Naive thymus-derived CD4-positive, alpha-beta T cell (primary cell): ENCODE results near the gene KCNH4. TPM values are rescaled to one million over a fixed set of nuclear protein-coding genes. Genes with fewer than 3 reads are reported as not detected.

Experiments used
- ATAC-seq: fragments of 150-1000 bp; cut with Tn5 transposase; 2 replicates; pipeline ENCODE4 v1.10.0; 2021; ENCODE audit warnings: mild to moderate bottlenecking, moderate library complexity
- CTCF ChIA-PET: fragments of 350-600 bp; sonication (Branson Sonifier 250); formaldehyde crosslinking; loops from one replicate; lab custom pipeline; 2021; ENCODE audit warnings: antibody characterized with exemption; lab: Charles Lee
- POLR2A ChIA-PET: fragments of 350-600 bp; sonication (Branson Sonifier 250); formaldehyde crosslinking; loops from one replicate; lab custom pipeline; 2021; ENCODE audit warnings: antibody characterized with exemption, inconsistent platforms; lab: Charles Lee
- DNase-seq, 9 donors: peaks; one replicate each; pipeline versions ENCODE4 v3.0.0 to v3.0.0-alpha.2; 2020 to 2022; ENCODE audit warnings: mixed read lengths in 1 of 9
- H3K27ac ChIP-seq: one replicate; pipeline ENCODE4 v1.7.0; 2013; ENCODE audit warnings: mild to moderate bottlenecking, low read depth, low read length, moderate library complexity
- H3K27me3 ChIP-seq, 2 donors: one replicate each; pipeline ENCODE4 v1.7.0; 2013; ENCODE audit warnings: low read length in 2 of 2, mild to moderate bottlenecking in 2 of 2, moderate library complexity in 2 of 2; ENCODE audit not compliant: control insufficient read depth in 2 of 2, insufficient read depth in 2 of 2
- H3K36me3 ChIP-seq, 3 experiments: 1 replicate in 2 of 3; 2 replicates in 1 of 3; pipeline ENCODE4 v1.7.0; 2013; ENCODE audit warnings: low read length in 3 of 3, mild to moderate bottlenecking in 3 of 3, moderate library complexity in 1 of 3; ENCODE audit not compliant: insufficient read depth in 3 of 3, control insufficient read depth in 2 of 3
- H3K4me1 ChIP-seq, 2 donors: one replicate each; pipeline ENCODE4 v1.7.0; 2013; ENCODE audit warnings: low read length in 2 of 2, mild to moderate bottlenecking in 2 of 2, moderate library complexity in 1 of 2; ENCODE audit not compliant: control insufficient read depth in 2 of 2, insufficient read depth in 2 of 2
- H3K4me3 ChIP-seq: 2 replicates; pipeline ENCODE4 v1.7.0; 2013; ENCODE audit warnings: mild to moderate bottlenecking, low read length
- H3K9me3 ChIP-seq, 3 experiments: 1 replicate in 2 of 3; 2 replicates in 1 of 3; pipeline ENCODE4 v1.7.0; 2013; ENCODE audit warnings: low read length in 3 of 3; ENCODE audit not compliant: control insufficient read depth in 2 of 3
- H3K27ac Mint-ChIP-seq, 9 donors: one replicate each; pipeline ENCODE4 v1.8.0; 2020 to 2022; ENCODE audit warnings: mixed read lengths in 9 of 9, mild to moderate bottlenecking in 8 of 9, moderate library complexity in 5 of 9, inconsistent platforms in 2 of 9
- H3K27me3 Mint-ChIP-seq, 5 donors: one replicate each; pipeline ENCODE4 v1.8.0; 2021 to 2022; ENCODE audit warnings: mixed read lengths in 5 of 5, mild to moderate bottlenecking in 1 of 5
- H3K36me3 Mint-ChIP-seq, 5 donors: one replicate each; pipeline ENCODE4 v1.8.0; 2020 to 2022; ENCODE audit warnings: mixed read lengths in 5 of 5, mild to moderate bottlenecking in 3 of 5, inconsistent platforms in 1 of 5
- H3K4me1 Mint-ChIP-seq, 7 donors: one replicate each; pipeline ENCODE4 v1.8.0; 2020 to 2022; ENCODE audit warnings: mixed read lengths in 7 of 7, mild to moderate bottlenecking in 3 of 7, inconsistent platforms in 1 of 7
- H3K4me3 Mint-ChIP-seq, 10 donors: one replicate each; pipeline ENCODE4 v1.8.0; 2020 to 2022; ENCODE audit warnings: mild to moderate bottlenecking in 10 of 10, mixed read lengths in 10 of 10, moderate library complexity in 6 of 10, inconsistent platforms in 2 of 10
- H3K9me3 Mint-ChIP-seq, 11 donors: one replicate each; pipeline ENCODE4 v1.8.0; 2020 to 2022; ENCODE audit warnings: mixed read lengths in 11 of 11, mild to moderate bottlenecking in 4 of 11, inconsistent platforms in 1 of 11, moderate library complexity in 1 of 11
- intact Hi-C, 2 donors: fragments of 100-400 bp; cut with micrococcal nuclease; formaldehyde crosslinking; loops; one replicate each; pipeline ENCODE4 v1.15.1; 2023
- polyA plus RNA-seq, 2 donors: library from polyadenylated mRNA; unstranded; fragments of 300-500 nt; fragmentation: Illumina TruSeq; gene quantifications; one replicate each; pipeline ENCODE4 v1.2.3, GENCODE V29; 2021
- total RNA-seq, 6 experiments: library from RNA in 5 of 6; stranded (reverse) in 5 of 6; gene quantifications; 1 replicate in 5 of 6; 2 replicates in 1 of 6; pipeline ENCODE4 v1.2.3 and lab custom pipeline; 2021 to 2026

KCNH4 gene
- total and polyA plus RNA-seq, 7 experiments from 2014 or later = 0.07 to 0.24 (median 0.14) TPM; not detected in 3

DNA sequence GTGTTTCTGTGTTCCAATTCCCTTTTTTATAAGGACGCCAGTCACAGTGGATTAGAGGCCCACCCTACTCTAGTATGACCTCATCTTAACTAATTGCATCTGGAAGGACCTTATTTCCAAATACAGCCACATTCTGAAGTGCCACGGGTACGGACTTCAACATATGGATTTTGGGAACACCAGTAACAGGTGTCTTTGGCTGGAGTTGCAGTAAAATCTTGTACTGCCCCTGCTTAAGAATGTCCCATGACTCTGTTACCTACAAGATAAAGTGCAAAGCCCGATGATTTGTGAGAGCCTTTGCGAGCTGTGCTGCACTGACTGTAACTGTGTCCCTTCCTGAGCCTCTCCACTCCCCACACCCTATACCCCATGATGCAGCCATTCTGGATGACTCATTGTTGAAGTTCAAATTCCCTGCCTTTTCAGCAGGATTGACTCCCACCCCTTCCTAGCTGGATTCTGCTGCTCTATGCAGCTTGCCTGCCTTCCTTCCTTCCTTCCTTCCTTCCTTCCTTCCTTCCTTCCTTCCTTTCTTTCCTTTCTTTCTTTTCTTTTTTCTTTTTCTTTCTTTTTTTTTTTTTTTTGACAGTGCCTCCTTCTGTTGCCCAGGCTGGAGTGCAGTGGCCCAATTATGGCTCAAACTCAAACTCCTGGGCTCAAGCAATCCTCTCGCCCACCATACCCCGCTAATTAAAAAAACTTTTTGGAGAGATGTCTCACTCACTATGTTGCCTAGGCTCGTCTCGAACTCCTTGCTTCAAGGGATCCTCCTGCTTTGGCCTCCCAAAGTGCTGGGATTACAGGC lies 2.2 kb upstream of the KCNH4 start:
- DNase-seq = no peak
- intact Hi-C loops = loop anchor here (5.0 kb wide), 6 partner anchors 66 to 274 kb away; partner anchors contain the start of genes ACLY (in 1 of the 2), ATP6V0A1 (in 1 of the 2), DNAJC7 (in 1 of the 2) and STAT3 (in 1 of the 2)
- Histone ChIP-seq H3K36me3 (no peaks in the 10 kb centered on the region), H3K4me1 (peaks cover 20 to 38% of the 10 kb centered on the region in 2 donors), H3K27ac (peak overlapping the region; percentile 81), H3K27me3 (no peaks in the 10 kb centered on the region), H3K4me3 (peak overlapping the region; percentile 98), H3K9me3 (no peaks in the 10 kb centered on the region)
- H3K4me1 Mint-ChIP-seq = peaks cover 21 to 52% (median 45%) of the 10 kb centered on the region in 7 donors
- POLR2A ChIA-PET = interaction anchor here (1.6 to 2.7 kb wide), 4 partner anchors 11 to 65 kb away, joined by 6 to 22 read pairs (median 9); partner anchors contain the start of gene GHDC
- H3K4me3 Mint-ChIP-seq = peak overlapping the region; percentile 85 to 95 (median 90)
- CTCF ChIA-PET = interaction anchor here (0.7 to 1.3 kb wide), 3 partner anchors 11 to 157 kb away, joined by 3 read pairs; partner anchors contain the start of gene GHDC
- H3K9me3 Mint-ChIP-seq = peaks cover 0 to 2% (median 0%) of the 10 kb centered on the region in 11 donors
- H3K27me3 Mint-ChIP-seq = peaks cover 0 to 33% (median 13%) of the 10 kb centered on the region in 5 donors
- peak overlapping the region; percentile 69 to 94 (median 88) for H3K27ac Mint-ChIP-seq
- H3K36me3 Mint-ChIP-seq = no peaks in the 10 kb centered on the region
- no peak for ATAC-seq

DNA sequence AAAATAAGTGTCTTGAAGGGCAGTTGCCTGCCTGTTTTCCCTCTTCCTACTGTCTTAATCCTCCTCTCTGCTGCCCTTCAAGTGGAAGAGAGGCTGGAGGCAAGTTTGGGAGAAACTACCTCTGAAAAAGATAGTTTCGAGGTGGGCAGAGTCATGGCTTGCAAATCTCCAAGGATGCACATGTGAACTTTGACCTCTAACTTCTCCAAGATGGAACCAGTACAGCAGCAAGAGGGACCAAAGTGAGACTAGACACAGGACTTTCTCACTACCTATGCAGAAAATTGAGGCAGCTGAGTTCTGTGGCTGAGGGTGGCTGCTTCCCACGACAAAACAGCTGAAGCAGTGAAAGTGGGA lies 887 bp upstream of the KCNH4 start:
- H3K4me1 Mint-ChIP-seq = peaks cover 21 to 52% (median 45%) of the 10 kb centered on the region in 7 donors
- no peak overlapping the region for H3K27ac ChIP-seq
- POLR2A ChIA-PET = interaction anchor here (0.6 kb wide), 1 partner anchor 70 kb away, joined by 3 read pairs; no protein-coding TSS in a partner anchor
- ATAC-seq (no peak), DNase-seq (no peak)
- H3K27ac Mint-ChIP-seq = peak overlapping the region in 1 of 9 donors; percentile 56
- H3K9me3 Mint-ChIP-seq = peaks cover 0 to 2% (median 0%) of the 10 kb centered on the region in 11 donors
- no peaks in the 10 kb centered on the region for H3K36me3 ChIP-seq
- H3K27me3 ChIP-seq = no peaks in the 10 kb centered on the region
- peaks cover 0 to 37% (median 13%) of the 10 kb centered on the region in 5 donors for H3K27me3 Mint-ChIP-seq
- peaks cover 22 to 38% of the 10 kb centered on the region in 2 donors for H3K4me1 ChIP-seq
- intact Hi-C loops = loop anchor here (1.0 to 5.0 kb wide), 12 partner anchors 27 to 275 kb away; partner anchors contain the start of genes ACLY (in 1 of the 2), ATP6V0A1 (in 1 of the 2), CNP (in 1 of the 2) and DNAJC7 (in 1 of the 2)
- peaks cover 0 to 1% (median 0%) of the 10 kb centered on the region in 5 donors for H3K36me3 Mint-ChIP-seq
- CTCF ChIA-PET = interaction anchor here (0.7 to 1.9 kb wide), 3 partner anchors 13 to 63 kb away, joined by 4 to 5 read pairs (median 5); partner anchors contain the start of gene GHDC
- H3K9me3 ChIP-seq = no peaks in the 10 kb centered on the region
- H3K4me3 ChIP-seq = no peak overlapping the region
- H3K4me3 Mint-ChIP-seq = peak overlapping the region; percentile 41 to 95 (median 58)

DNA sequence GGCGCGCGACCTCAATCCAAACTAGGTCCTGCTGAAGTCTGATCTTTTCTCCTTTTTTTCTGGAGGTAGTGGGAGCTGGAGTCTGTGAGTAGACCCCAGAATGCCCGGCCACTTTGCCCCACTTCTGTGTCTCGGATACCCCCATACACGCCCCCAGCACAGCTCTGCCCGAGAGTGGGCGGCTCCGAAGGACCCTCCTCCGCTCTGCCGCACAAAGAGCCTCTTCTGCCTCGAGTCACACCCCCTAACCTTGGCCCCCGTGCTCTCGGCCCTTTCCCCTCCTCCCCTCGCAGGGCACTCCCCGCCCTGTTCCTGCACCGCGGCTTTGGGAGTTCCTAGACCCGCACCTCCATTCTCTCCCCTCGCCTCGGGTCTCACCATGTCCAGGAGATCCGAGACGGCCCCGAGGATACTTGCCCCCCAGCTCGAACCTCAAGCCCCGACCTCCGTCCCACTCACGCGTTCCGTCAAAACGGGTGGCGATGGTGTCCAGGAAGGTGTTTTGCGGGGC lies 476 bp downstream of the KCNH4 start:
- intact Hi-C loops = loop anchor here (2.0 to 5.0 kb wide), 9 partner anchors 63 to 277 kb away; partner anchors contain the start of genes ACLY (in 1 of the 2), ATP6V0A1 (in 1 of the 2), DNAJC7 (in 1 of the 2) and NKIRAS2 (in 1 of the 2)
- Mint-ChIP-seq H3K27me3 (peaks cover 0 to 37% (median 13%) of the 10 kb centered on the region in 5 donors), H3K27ac (peak overlapping the region in 1 of 9 donors; percentile 59), H3K9me3 (peaks cover 0 to 2% (median 0%) of the 10 kb centered on the region in 11 donors), H3K36me3 (peaks cover 0 to 1% (median 0%) of the 10 kb centered on the region in 5 donors), H3K4me1 (peaks cover 20 to 50% (median 45%) of the 10 kb centered on the region in 7 donors), H3K4me3 (peak overlapping the region; percentile 16 to 74 (median 50))
- Histone ChIP-seq H3K36me3 (no peaks in the 10 kb centered on the region), H3K4me3 (peak overlapping the region; percentile 52), H3K27ac (no peak overlapping the region), H3K9me3 (no peaks in the 10 kb centered on the region), H3K4me1 (peaks cover 22 to 38% of the 10 kb centered on the region in 2 donors), H3K27me3 (no peaks in the 10 kb centered on the region)
- CTCF ChIA-PET = interaction anchor here (1.9 kb wide), 1 partner anchor 62 kb away, joined by 5 read pairs; no protein-coding TSS in a partner anchor
- POLR2A ChIA-PET = interaction anchor here (0.7 to 1.5 kb wide), 3 partner anchors 14 to 109 kb away, joined by 3 to 6 read pairs (median 3); partner anchors contain the start of gene GHDC
- DNase-seq = no peak
- ATAC-seq = no peak

DNA sequence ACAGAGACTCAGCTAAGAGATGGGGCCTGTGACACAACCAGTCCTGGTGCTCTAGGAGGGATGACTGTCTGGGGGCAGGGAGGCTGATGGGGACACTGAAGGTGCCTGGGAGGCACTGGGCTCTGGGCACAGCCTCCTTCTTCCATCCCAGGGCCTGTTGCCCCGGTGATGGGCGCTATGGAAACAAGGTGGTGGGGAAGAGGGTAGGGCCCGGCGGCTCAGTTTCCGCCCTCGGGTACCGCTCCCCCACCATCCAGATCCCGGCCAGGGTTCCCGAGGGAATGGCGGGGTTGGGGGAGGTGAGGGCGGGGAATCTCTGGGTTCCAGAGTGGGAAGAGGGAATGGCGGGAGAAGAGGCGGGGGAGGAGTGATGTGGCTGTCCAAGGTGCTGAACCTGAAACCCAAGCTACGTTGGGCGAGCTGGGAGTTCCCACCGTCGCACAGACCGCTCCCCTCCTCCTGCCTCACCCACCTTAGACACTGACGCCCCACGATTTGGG lies 981 bp downstream of the KCNH4 start:
- POLR2A ChIA-PET = interaction anchor here (1.2 to 1.5 kb wide), 2 partner anchors 14 to 110 kb away, joined by 3 to 6 read pairs; partner anchors contain the start of gene GHDC
- no peak for ATAC-seq
- intact Hi-C loops = loop anchor here (2.0 to 5.0 kb wide), 9 partner anchors 63 to 277 kb away; partner anchors contain the start of genes ACLY (in 1 of the 2), ATP6V0A1 (in 1 of the 2), DNAJC7 (in 1 of the 2) and NKIRAS2 (in 1 of the 2)
- peak overlapping the region in 2 of 9 donors; percentile 48 to 59 for H3K27ac Mint-ChIP-seq
- Histone ChIP-seq H3K27me3 (no peaks in the 10 kb centered on the region), H3K27ac (no peak overlapping the region), H3K9me3 (no peaks in the 10 kb centered on the region), H3K36me3 (no peaks in the 10 kb centered on the region), H3K4me1 (peaks cover 22 to 35% of the 10 kb centered on the region in 2 donors), H3K4me3 (no peak overlapping the region)
- peaks cover 0 to 37% (median 13%) of the 10 kb centered on the region in 5 donors for H3K27me3 Mint-ChIP-seq
- CTCF ChIA-PET = no interaction called here
- peaks cover 0 to 2% (median 0%) of the 10 kb centered on the region in 11 donors for H3K9me3 Mint-ChIP-seq
- H3K4me3 Mint-ChIP-seq = peak overlapping the region; percentile 16 to 74 (median 50)
- DNase-seq = peak in 5 of 9 donors; percentile 23 to 42 (median 34)
- peaks cover 15 to 47% (median 41%) of the 10 kb centered on the region in 7 donors for H3K4me1 Mint-ChIP-seq
- peaks cover 0 to 1% (median 0%) of the 10 kb centered on the region in 5 donors for H3K36me3 Mint-ChIP-seq

DNA sequence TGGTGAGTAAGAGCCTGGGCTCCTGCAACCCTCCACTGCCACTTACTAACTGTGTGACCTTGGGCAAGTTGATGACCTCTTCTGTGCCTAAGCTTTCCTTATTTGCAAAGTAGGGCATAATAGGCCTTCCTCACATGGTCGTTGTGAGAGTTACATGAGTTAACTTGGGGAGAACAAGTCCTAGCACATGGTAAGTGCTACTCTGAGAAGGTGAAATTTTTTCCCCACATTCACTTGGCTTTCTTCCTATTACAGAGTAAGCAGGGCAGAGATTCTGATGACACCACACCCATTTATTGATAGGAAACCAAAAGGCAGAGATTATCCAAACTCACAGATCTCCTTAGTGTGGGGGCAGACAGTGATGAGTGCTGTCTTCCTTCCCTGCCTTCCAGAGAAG lies 1.6 kb downstream of the KCNH4 start:
- no peak overlapping the region for H3K27ac ChIP-seq
- Mint-ChIP-seq H3K27me3 (peaks cover 0 to 37% (median 13%) of the 10 kb centered on the region in 5 donors), H3K9me3 (peaks cover 0 to 2% (median 0%) of the 10 kb centered on the region in 11 donors), H3K27ac (no peak overlapping the region), H3K4me1 (peaks cover 10 to 42% (median 34%) of the 10 kb centered on the region in 7 donors), H3K36me3 (peaks cover 0 to 1% (median 0%) of the 10 kb centered on the region in 5 donors), H3K4me3 (peak overlapping the region in 6 of 10 donors; percentile 16 to 74 (median 50))
- no peak for DNase-seq
- no peaks in the 10 kb centered on the region for H3K36me3 ChIP-seq
- peaks cover 18 to 29% of the 10 kb centered on the region in 2 donors for H3K4me1 ChIP-seq
- ATAC-seq = no peak
- H3K27me3 ChIP-seq = no peaks in the 10 kb centered on the region
- H3K9me3 ChIP-seq = no peaks in the 10 kb centered on the region
- intact Hi-C loops = no loop called here
- no peak overlapping the region for H3K4me3 ChIP-seq
- POLR2A ChIA-PET = interaction anchor here (1.0 to 1.5 kb wide), 2 partner anchors 15 to 310 kb away, joined by 3 to 6 read pairs; partner anchors contain the start of gene GHDC
- CTCF ChIA-PET = no interaction called here
